Brain microvascular endothelial cell (primary cell): Measurements from ENCODE around the gene CLK1.
A peak's percentile ranks its signal among the peaks of the same experiment; 100 is the strongest.

Source experiments
- DNase-seq: peaks from one replicate; pipeline ENCODE4 v3.0.0-alpha.2; 2020
- H3K27ac ChIP-seq: fragments of 250-450 bp; sonication (Bioruptor Pico); 2 replicates; pipeline ENCODE4 v1.5.1; 2020; ENCODE audit warnings: mild to moderate bottlenecking, moderate library complexity
- H3K27me3 ChIP-seq: fragments of 250-450 bp; sonication (Bioruptor Pico); replicated peaks from 2 replicates; pipeline ENCODE4 v1.5.1; 2020; ENCODE audit warnings: mild to moderate bottlenecking
- H3K36me3 ChIP-seq: fragments of 250-450 bp; sonication (Bioruptor Pico); replicated peaks from 2 replicates; pipeline ENCODE4 v1.5.1; 2020; ENCODE audit warnings: mild to moderate bottlenecking
- H3K4me3 ChIP-seq: 2 replicates; pipeline ENCODE4 v1.5.1; 2011; ENCODE audit warnings: low read depth, mild to moderate bottlenecking, control low read depth, low read length, moderate library complexity
- CTCF ChIP-seq: IDR thresholded peaks from 2 replicates; pipeline ENCODE4 v1.5.1; 2011; ENCODE audit warnings: low read depth, mild to moderate bottlenecking, moderate library complexity, low read length, control low read depth, inconsistent platforms; ENCODE audit errors: missing control alignments
- in situ Hi-C: cut with HindIII; loops from 2 replicates; pipeline ENCODE4 v1.10.0; 2017; ENCODE audit warnings: low sequenced_read_pairs, low pct_ligation_motif_present

Gene CLK1

GRCh38 chr2:200871151-200871550 lies 6.7 kb upstream of the CLK1 start:
- DNase-seq, result no peak
- Histone ChIP-seq H3K27ac (no peak overlapping the region), H3K27me3 (no peaks in the 10 kb centered on the region), H3K36me3 (peaks cover 6% of the 10 kb centered on the region), H3K4me3 (no peak overlapping the region)
- in situ Hi-C loops, result no loop called here
- TF ChIP-seq CTCF, result no peak

GRCh38 chr2:200869014-200869413 lies 4.6 kb upstream of the CLK1 start:
- no peak for DNase-seq
- in situ Hi-C loops, result no loop called here
- TF ChIP-seq CTCF, result no peak
- no peak overlapping the region for H3K27ac ChIP-seq
- H3K4me3 ChIP-seq, result no peak overlapping the region
- H3K36me3 ChIP-seq, result peaks cover 4% of the 10 kb centered on the region
- H3K27me3 ChIP-seq, result no peaks in the 10 kb centered on the region

GRCh38 chr2:200863782-200864175 lies 679 bp downstream of the CLK1 start:
- in situ Hi-C loops, result no loop called here
- Histone ChIP-seq H3K36me3 (peaks cover 35% of the 10 kb centered on the region), H3K4me3 (peak overlapping the region; percentile 84), H3K27ac (peak overlapping the region; percentile 98), H3K27me3 (no peaks in the 10 kb centered on the region)
- no peak for TF ChIP-seq CTCF
- no peak for DNase-seq

GRCh38 chr2:200862532-200863000 lies 1.9 kb downstream of the CLK1 start:
- in situ Hi-C loops, result no loop called here
- peaks cover 46% of the 10 kb centered on the region for H3K36me3 ChIP-seq
- TF ChIP-seq CTCF, result no peak
- peak; percentile 68 for DNase-seq
- H3K27ac ChIP-seq, result peak overlapping the region; percentile 98
- no peaks in the 10 kb centered on the region for H3K27me3 ChIP-seq
- peak overlapping the region; percentile 84 for H3K4me3 ChIP-seq

GRCh38 chr2:200861617-200862155 lies 2.8 kb downstream of the CLK1 start:
- TF ChIP-seq CTCF, result no peak
- Histone ChIP-seq H3K36me3 (peaks cover 55% of the 10 kb centered on the region), H3K27ac (peak overlapping the region; percentile 98), H3K27me3 (no peaks in the 10 kb centered on the region), H3K4me3 (peak overlapping the region; percentile 84)
- no peak for DNase-seq
- in situ Hi-C loops, result no loop called here
